ENCODE results near the gene ZMIZ1. TPM values are rescaled to one million over a fixed set of nuclear protein-coding genes. Genes with fewer than 3 reads are reported as not detected.

ZMIZ1 gene
- total RNA-seq, 1 experiment from 2014 or later, result 22.3 TPM

DNA sequence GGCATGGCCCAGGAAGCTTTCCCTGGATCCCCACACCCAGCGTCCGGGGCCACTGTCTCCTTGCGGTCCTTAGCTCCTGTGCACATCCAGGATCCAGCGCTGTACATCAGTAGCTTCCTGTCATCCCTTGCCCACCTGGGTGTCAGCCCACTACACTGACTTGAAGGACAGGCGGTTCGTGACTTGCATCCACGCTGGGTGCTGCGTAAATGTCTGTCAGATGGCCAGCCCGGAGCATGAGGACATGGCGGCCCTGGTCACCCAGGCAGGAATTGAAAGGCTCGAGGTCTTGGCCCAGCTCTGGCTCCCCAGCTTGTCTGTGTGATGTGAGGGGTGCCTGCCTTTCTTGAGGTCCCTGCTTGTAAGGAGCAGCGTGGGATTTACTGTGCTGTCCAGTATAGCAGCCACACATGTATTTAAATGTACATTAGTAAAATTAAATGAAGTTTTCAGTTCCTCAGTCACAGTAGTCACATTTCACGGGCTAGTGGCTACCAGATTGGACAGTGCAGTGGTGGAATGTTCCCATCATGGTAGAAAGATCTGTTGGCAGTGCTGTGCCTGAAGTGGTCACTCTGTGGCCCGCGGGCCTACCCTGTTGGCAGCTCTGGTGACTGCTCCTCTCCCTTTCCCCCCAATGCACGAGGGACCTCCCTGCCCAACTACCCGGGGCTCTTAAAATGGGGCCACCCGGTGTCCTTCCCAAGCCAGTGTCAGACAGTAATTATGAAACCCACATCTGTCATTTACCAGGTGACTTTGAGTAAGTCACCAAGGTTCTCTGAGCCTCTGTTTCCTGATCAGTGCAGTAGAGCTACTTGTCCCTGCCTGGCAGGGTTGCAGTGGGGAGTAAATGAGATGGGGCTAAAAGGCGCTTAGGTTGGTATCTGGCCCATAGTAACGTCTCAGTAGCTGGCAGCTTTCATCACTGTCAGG, 180.7 kb downstream of the ZMIZ1 start:
- Histone ChIP-seq H3K4me1 (replicated peaks) (peaks cover 19% of the 10 kb centered on the region), H3K4me3 (no peak overlapping the region), H3K27ac (no peak overlapping the region), H3K9me3 (replicated peaks) (no peaks in the 10 kb centered on the region), H3K36me3 (peaks cover 32% of the 10 kb centered on the region), H3K27me3 (replicated peaks) (no peaks in the 10 kb centered on the region)
- DNase-seq (ENCODE audit: low read depth in 1 of 2, low spot score in 2 of 2), result no peak

DNA sequence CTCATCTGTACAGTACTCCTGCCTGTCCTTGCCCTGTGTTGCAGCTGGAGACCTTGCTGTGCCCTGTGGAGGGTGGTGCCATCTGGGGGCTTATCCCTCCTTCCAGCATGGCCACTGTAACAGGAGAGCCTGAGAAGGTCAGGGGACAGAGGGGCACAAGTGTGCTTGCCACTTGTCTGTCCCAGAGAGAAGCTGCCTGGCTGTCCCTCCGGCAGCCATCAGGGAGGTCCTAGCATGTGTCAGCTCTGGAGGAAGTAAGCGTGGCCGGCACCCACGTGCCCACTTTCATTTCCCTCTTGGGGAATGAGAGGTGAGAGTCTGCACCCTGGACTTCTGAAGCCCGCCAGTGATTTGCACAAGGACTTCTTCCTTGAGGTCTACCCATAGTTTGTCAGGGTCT, 181.5 kb downstream of the ZMIZ1 start:
- no peak for DNase-seq (ENCODE audit: low read depth in 1 of 2, low spot score in 2 of 2)
- Histone ChIP-seq H3K9me3 (replicated peaks) (no peaks in the 10 kb centered on the region), H3K4me3 (no peak overlapping the region), H3K27me3 (replicated peaks) (no peaks in the 10 kb centered on the region), H3K4me1 (replicated peaks) (peaks cover 16% of the 10 kb centered on the region), H3K36me3 (peaks cover 28% of the 10 kb centered on the region), H3K27ac (no peak overlapping the region)

DNA sequence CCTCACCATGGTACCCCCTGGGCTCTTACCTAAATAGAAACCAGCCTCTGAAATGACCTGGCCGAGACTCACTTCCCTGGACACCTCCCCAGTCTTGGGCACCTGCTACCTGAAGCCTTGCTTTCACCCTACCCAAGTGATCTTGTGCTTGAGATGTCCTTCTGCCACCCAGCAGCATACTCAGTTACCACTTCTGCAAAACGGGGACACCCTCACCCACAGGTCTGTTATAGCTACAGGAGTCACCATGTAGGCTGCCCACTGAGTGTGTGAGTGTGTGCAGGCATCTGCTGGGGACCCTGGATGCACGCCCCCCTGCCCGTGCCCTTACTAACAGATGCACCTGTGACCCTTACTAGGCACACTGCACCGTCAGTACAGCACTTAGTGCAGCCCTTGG, 183.7 kb downstream of the ZMIZ1 start:
- H3K27me3 ChIP-seq (replicated peaks), result no peaks in the 10 kb centered on the region
- peaks cover 23% of the 10 kb centered on the region for H3K36me3 ChIP-seq
- no peaks in the 10 kb centered on the region for H3K4me1 ChIP-seq (replicated peaks)
- no peak overlapping the region for H3K4me3 ChIP-seq
- H3K27ac ChIP-seq, result no peak overlapping the region
- no peak for DNase-seq (ENCODE audit: low read depth in 1 of 2, low spot score in 2 of 2)
- H3K9me3 ChIP-seq (replicated peaks), result no peaks in the 10 kb centered on the region

DNA sequence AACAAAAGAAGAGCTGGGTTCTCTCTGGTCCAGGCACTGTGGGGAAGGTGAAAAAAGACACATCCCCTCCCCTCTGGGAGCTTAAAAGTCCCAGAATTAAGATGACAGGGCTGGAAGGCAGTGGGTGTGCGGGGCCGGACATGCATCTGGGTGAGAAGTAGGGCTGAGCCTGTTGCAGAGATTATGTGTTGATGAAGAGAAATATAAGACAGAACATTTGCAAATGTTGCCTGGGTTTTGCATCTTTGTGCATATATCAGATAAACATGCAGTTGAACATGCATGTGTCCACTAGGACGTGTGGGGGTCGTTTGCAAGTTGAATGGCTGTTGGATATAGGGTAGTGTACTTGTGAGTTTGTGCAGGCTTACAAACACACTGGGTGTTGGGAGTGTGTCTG, 184.2 kb downstream of the ZMIZ1 start:
- Histone ChIP-seq H3K4me1 (replicated peaks) (no peaks in the 10 kb centered on the region), H3K36me3 (peaks cover 28% of the 10 kb centered on the region), H3K4me3 (no peak overlapping the region), H3K27ac (no peak overlapping the region), H3K27me3 (replicated peaks) (no peaks in the 10 kb centered on the region), H3K9me3 (replicated peaks) (no peaks in the 10 kb centered on the region)
- no peak for DNase-seq (ENCODE audit: low read depth in 1 of 2, low spot score in 2 of 2)

DNA sequence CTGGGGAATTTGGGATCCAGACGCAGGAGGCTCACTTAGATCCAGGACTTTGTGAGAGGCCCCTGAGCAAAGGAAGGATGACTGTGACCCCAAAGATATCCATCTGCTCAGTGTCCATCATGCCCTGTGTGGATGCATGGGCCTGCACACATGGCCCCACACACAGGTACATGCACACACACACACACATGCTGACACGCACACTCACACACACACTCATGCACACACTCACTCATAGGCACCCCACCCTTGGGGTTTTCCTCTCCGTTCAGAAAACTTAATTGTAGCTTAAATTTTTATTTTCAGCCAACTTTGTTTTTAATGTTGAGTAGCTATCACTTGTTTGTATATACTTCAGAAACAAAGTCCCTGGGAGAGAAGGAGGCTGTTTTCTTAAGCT, 184.9 kb downstream of the ZMIZ1 start:
- Histone ChIP-seq H3K27ac (no peak overlapping the region), H3K36me3 (peaks cover 32% of the 10 kb centered on the region), H3K4me3 (no peak overlapping the region), H3K4me1 (replicated peaks) (no peaks in the 10 kb centered on the region), H3K9me3 (replicated peaks) (no peaks in the 10 kb centered on the region), H3K27me3 (replicated peaks) (no peaks in the 10 kb centered on the region)
- DNase-seq (ENCODE audit: low read depth in 1 of 2, low spot score in 2 of 2), result no peak

DNA sequence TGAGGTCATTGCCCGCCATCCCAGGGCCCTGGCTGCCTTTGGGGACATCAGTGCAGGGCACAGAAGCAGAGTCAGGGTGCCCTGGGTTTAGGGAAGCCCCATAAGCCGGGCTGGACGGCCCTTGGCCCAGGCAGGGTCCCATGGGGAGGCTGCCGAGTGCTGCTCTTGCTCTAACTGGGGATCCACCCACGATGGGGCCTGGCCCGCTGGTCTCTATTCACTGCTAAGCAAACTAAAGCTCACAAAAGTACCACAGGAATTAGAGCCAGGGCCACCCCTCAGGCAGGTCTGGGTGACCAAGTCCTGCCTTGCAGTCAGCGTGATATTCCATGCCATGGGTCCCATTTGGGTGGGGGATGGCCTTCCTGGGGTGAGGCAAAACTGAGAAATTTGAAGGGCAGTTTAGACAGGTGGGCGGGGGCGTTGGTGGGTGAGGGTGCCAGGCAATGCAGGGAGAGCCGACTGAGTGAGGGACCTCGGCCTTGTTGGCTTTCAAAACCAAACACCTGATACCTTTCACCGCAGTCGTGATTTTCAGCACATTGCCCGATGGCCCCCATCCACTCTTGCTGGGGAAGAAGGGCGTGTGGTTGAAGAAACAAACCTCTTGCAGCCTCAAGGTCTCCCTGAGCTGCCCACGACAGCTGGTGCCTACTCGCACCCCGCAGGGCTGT, 185.7 kb downstream of the ZMIZ1 start:
- no peaks in the 10 kb centered on the region for H3K9me3 ChIP-seq (replicated peaks)
- peaks cover 32% of the 10 kb centered on the region for H3K36me3 ChIP-seq
- no peak overlapping the region for H3K27ac ChIP-seq
- no peaks in the 10 kb centered on the region for H3K4me1 ChIP-seq (replicated peaks)
- no peak overlapping the region for H3K4me3 ChIP-seq
- DNase-seq (ENCODE audit: low read depth in 1 of 2, low spot score in 2 of 2), result no peak
- H3K27me3 ChIP-seq (replicated peaks), result no peaks in the 10 kb centered on the region

DNA sequence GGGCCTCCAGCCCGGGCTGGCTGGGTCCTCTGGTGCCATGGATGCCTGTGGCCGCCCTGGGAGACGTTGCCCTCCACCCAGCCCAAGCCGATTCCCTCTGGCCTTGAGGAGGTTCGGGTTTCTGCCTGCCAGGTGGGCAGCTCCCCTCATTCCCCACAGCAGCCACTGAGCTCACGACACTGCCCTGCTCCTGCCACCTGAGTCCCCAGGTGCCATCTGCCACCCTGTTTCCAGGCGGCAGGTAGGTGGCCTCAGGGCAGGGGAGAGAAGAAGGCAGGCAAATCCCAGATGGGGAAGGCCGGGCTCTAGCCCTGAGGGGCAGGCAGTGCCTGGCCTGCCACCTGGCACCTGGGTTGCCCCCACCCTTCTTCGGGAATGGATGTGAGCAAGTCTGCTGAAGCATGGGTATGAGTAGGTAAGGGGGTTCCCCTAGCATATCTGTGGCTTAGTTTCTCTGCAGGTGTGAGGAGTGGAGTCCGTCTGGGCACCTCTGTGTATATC, 186.3 kb downstream of the ZMIZ1 start:
- Histone ChIP-seq H3K27ac (no peak overlapping the region), H3K36me3 (peaks cover 32% of the 10 kb centered on the region), H3K4me3 (no peak overlapping the region), H3K27me3 (replicated peaks) (no peaks in the 10 kb centered on the region), H3K9me3 (replicated peaks) (no peaks in the 10 kb centered on the region), H3K4me1 (replicated peaks) (no peaks in the 10 kb centered on the region)
- no peak for DNase-seq (ENCODE audit: low read depth in 1 of 2, low spot score in 2 of 2)

DNA sequence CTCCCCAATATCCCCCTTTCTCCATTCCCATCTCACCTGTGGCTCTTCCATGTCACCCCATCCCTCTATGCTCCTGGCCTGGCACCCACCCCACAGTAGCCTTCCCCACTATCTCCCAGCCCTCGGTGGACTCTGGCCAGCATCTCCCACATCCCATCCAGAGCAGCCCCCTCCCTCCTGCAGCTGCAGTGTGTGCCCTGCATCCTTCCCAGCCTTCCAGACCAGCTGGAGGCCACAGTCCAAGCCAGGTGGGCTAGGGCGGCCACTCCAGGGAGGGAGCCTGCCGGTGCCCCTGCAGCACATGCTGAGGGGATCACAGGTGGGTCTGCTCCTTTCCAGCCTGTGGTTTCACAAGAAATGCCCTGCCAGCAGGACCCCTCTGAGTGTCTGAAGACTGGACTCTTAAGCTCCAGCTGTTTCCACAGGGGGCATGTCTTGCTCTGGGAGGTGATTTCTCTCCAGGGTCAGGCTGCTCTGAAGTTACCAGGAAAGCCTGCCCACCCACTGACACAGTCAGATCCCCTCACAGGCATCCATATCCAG, 187.6 kb downstream of the ZMIZ1 start:
- Histone ChIP-seq H3K27me3 (replicated peaks) (no peaks in the 10 kb centered on the region), H3K27ac (no peak overlapping the region), H3K4me1 (replicated peaks) (no peaks in the 10 kb centered on the region), H3K4me3 (no peak overlapping the region), H3K9me3 (replicated peaks) (no peaks in the 10 kb centered on the region), H3K36me3 (peaks cover 43% of the 10 kb centered on the region)
- no peak for DNase-seq (ENCODE audit: low read depth in 1 of 2, low spot score in 2 of 2)

DNA sequence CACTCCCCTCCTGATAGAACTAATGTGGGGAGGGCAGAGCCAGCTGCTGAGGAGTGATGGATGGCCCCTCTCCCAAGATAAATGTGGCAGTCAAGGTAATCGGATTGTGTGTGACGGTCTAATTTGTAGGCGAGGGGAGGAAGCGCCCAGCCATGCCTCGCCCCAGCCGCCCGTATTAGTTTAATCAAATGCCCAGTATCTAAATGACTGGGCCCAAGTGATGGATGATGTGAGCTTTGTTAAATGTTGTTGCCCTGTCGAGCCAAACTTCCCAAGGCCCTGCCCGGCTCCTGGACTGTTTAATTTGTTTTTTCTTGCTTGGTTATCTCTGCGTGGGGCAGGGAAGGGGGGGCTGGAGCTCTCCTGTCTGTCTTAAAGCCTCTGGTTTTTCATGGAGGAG, 190.1 kb downstream of the ZMIZ1 start:
- Histone ChIP-seq H3K4me3 (no peak overlapping the region), H3K27ac (no peak overlapping the region), H3K27me3 (replicated peaks) (no peaks in the 10 kb centered on the region), H3K4me1 (replicated peaks) (no peaks in the 10 kb centered on the region), H3K9me3 (replicated peaks) (no peaks in the 10 kb centered on the region), H3K36me3 (peaks cover 51% of the 10 kb centered on the region)
- no peak for DNase-seq (ENCODE audit: low read depth in 1 of 2, low spot score in 2 of 2)

DNA sequence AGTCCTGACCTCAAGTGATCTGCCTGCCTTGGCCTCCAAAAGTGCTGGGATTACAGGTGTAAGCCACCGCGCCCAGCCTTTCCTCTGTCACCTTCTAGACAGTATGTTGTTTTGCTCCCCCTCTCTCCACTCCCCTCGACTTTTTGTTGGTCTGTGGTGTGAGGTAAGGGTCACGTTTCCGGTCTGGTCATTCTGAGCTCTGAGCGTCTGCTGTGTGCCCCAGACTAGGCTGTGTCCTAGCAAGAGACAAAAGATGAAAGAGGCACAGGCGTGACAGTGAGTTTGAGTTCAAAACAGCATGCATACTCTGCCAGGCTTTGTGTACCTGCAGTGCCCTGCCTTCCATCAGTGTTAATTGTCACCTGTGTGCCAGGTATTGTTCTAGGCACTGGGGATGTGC, 191.1 kb downstream of the ZMIZ1 start:
- Histone ChIP-seq H3K9me3 (replicated peaks) (no peaks in the 10 kb centered on the region), H3K27me3 (replicated peaks) (no peaks in the 10 kb centered on the region), H3K27ac (no peak overlapping the region), H3K36me3 (peaks cover 51% of the 10 kb centered on the region), H3K4me1 (replicated peaks) (no peaks in the 10 kb centered on the region), H3K4me3 (no peak overlapping the region)
- DNase-seq (ENCODE audit: low read depth in 1 of 2, low spot score in 2 of 2), result no peak

DNA sequence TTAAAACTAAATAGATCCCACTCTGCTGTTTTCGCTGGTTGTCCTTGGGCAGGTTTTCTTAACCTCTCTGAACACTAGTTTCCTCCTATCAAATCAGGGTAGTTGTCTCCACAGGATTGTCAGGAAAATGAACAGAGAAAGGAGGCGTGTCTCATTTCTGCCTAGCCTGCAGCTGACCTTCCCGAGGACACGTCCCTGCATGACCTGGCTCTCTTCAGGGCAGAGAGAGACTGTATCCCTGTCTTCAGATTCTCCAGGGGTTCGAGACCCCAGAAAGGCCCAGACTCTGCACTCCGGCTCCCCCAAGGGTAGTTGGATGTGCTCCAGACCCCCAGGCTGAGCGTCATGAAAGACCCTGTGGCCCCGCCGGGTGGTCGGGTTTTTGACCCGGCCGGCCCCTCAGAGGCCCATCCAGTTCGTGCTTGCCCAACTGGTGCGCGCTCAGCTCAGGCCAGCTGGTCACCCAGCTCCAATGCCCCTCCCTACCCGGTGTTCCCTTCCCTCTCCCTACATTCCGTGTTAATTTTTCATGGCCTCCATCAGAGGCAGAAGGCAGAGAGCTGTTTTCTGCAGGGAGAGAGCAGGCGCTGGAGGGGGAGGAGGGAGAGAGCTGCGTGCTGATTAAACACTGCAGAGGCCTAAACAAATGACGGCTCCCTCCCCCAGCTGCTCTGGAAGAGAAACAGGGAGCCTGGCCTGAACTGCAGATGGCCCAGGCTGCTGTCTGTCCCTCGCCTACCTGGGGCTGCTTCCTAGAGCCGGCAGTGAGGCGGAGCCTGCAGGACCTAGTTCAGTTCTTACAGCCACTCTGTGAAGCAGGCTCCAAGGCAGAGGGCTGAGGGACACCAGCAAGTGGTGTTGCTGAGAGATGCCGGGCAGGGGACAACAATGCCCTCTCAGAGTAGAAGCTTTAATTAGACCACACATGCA, 192.3 kb downstream of the ZMIZ1 start:
- no peaks in the 10 kb centered on the region for H3K27me3 ChIP-seq (replicated peaks)
- H3K36me3 ChIP-seq, result peaks cover 53% of the 10 kb centered on the region
- peaks cover 6% of the 10 kb centered on the region for H3K4me1 ChIP-seq (replicated peaks)
- no peak overlapping the region for H3K4me3 ChIP-seq
- no peak for DNase-seq (ENCODE audit: low read depth in 1 of 2, low spot score in 2 of 2)
- no peaks in the 10 kb centered on the region for H3K9me3 ChIP-seq (replicated peaks)
- no peak overlapping the region for H3K27ac ChIP-seq

DNA sequence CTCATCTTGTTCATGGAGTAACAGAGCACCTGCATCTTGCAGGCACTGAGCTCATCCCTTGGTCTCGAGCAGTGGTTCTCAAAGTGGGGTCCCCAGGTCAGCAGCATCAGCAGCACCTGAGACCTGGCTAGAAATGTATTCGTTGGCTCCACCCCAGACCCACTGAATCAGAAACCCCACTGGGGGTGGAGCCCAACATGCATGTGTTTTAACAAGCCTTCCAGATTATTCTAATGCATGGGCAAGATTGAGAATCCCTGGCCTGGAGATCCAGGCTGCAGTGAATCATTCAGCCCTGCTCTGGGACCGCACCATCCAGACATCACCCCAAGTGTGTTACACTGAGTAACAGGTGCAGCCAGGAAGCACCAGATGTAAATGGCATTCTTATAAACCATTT, 193.4 kb downstream of the ZMIZ1 start:
- Histone ChIP-seq H3K27ac (no peak overlapping the region), H3K27me3 (replicated peaks) (no peaks in the 10 kb centered on the region), H3K4me1 (replicated peaks) (peaks cover 16% of the 10 kb centered on the region), H3K4me3 (no peak overlapping the region), H3K36me3 (peaks cover 51% of the 10 kb centered on the region), H3K9me3 (replicated peaks) (no peaks in the 10 kb centered on the region)
- no peak for DNase-seq (ENCODE audit: low read depth in 1 of 2, low spot score in 2 of 2)

DNA sequence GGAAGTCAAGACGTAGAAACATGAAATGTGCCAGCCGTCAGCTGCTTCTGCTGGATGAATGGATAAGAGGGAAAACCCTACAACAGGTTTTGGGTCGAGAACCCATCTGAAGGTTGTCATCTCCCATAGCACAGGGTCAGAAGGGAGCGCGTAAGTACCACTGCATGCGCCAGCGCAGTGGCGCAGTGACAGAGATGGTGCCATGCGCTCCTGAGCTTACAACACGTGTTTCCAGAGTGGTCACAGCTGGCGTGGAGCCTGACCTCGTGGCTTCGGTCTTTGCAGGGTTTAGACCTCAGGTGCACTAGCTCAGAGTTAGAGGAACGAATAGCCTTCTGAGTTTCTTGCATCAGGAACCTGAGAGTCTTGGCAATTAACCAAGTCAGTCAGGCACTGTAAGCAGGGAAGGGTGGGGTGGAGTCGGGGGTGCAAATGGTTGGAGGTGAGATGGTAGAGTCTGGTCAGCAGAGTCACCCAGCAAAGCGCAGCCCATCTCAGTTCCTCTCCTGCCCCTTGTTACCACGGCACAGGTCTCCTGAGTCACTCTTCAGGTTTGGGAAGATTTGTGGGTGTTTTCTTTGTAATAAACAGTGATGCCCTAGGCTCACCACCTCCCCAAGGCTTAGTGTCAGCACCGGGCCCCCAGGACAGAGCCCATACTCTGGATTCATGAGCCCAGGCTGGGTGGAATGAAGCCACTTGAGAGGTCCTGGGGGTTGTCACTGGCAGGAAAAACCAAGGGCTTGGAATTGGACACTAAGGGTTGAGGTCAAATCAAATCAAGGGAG, 194.4 kb downstream of the ZMIZ1 start:
- H3K36me3 ChIP-seq, result peaks cover 50% of the 10 kb centered on the region
- peaks cover 26% of the 10 kb centered on the region for H3K4me1 ChIP-seq (replicated peaks)
- DNase-seq (ENCODE audit: low read depth in 1 of 2, low spot score in 2 of 2), result no peak
- no peaks in the 10 kb centered on the region for H3K9me3 ChIP-seq (replicated peaks)
- H3K4me3 ChIP-seq, result no peak overlapping the region
- no peaks in the 10 kb centered on the region for H3K27me3 ChIP-seq (replicated peaks)
- no peak overlapping the region for H3K27ac ChIP-seq
